Karpas-422 (cell line): Measurements from ENCODE around the gene PRKN. TPM values are rescaled to one million over a fixed set of nuclear protein-coding genes. Genes with fewer than 3 reads are reported as not detected.

ENCODE experiments used
- DNase-seq: peaks from one replicate; pipeline ENCODE4 v3.0.0-alpha.2; 2015
- H2AFZ ChIP-seq: fragments of 200-600 bp; sonication (generic); 2 replicates; pipeline ENCODE4 v1.6.1; 2014; ENCODE audit warnings: antibody characterized with exemption, low read length, mixed read lengths
- H3K27ac ChIP-seq: fragments of 200-600 bp; sonication (generic); 2 replicates; pipeline ENCODE4 v1.5.1; 2014; ENCODE audit warnings: mild to moderate bottlenecking, low read length, moderate library complexity
- H3K27me3 ChIP-seq: fragments of 200-600 bp; sonication (generic); 2 replicates; pipeline ENCODE4 v1.6.1; 2014; ENCODE audit warnings: low read length, mixed read lengths
- H3K36me3 ChIP-seq: fragments of 200-600 bp; sonication (generic); 2 replicates; pipeline ENCODE4 v1.6.1; 2014; ENCODE audit warnings: low read length, mixed read lengths; ENCODE audit not compliant: insufficient read depth
- H3K4me1 ChIP-seq: fragments of 200-600 bp; sonication (generic); 2 replicates; pipeline ENCODE4 v1.6.1; 2014; ENCODE audit warnings: mild to moderate bottlenecking, low read length, mixed read lengths
- H3K4me2 ChIP-seq: fragments of 200-600 bp; sonication (generic); 2 replicates; pipeline ENCODE4 v1.6.1; 2014; ENCODE audit warnings: low read length, low read depth, mild to moderate bottlenecking; ENCODE audit not compliant: poor library complexity, severe bottlenecking
- H3K4me3 ChIP-seq: fragments of 200-600 bp; sonication (generic); 2 replicates; pipeline ENCODE4 v1.5.1; 2014; ENCODE audit warnings: mild to moderate bottlenecking, antibody characterized with exemption, low read length, mixed read lengths
- H3K79me2 ChIP-seq: fragments of 200-600 bp; sonication (generic); 2 replicates; pipeline ENCODE4 v1.6.1; 2014; ENCODE audit warnings: mild to moderate bottlenecking, low read length, mixed read lengths
- H3K9ac ChIP-seq: fragments of 200-600 bp; sonication (generic); 2 replicates; pipeline ENCODE4 v1.6.0; 2014; ENCODE audit warnings: low read length
- H3K9me2 ChIP-seq: fragments of 200-600 bp; sonication (generic), shearing (Covaris generic); replicated peaks from 2 replicates; pipeline ENCODE4 v1.6.0; 2014; ENCODE audit warnings: mild to moderate bottlenecking, low read length, moderate library complexity; ENCODE audit not compliant: insufficient read depth
- H3K9me3 ChIP-seq: fragments of 300-700, 200-600 bp; sonication (generic); 2 replicates; pipeline ENCODE4 v1.6.1; 2014; ENCODE audit warnings: low read length, mixed read lengths
- H4K20me1 ChIP-seq: fragments of 200-600 bp; sonication (generic); 2 replicates; pipeline ENCODE4 v1.6.1; 2014; ENCODE audit warnings: mild to moderate bottlenecking, antibody characterized with exemption, low read length, low read depth; ENCODE audit not compliant: insufficient read depth
- total RNA-seq: library from RNA; depleted of rRNA; stranded (reverse); fragments of >200 nt; shearing (Covaris generic); gene quantifications from 2 replicates; pipeline ENCODE4 v1.2.3, GENCODE V29; 2014; ENCODE audit warnings: low replicate concordance

PRKN gene
- total RNA-seq, 1 experiment from 2014 or later, result not detected

- Histone ChIP-seq H3K27me3 (no peaks in the 10 kb centered on the region), H3K36me3 (no peaks in the 10 kb centered on the region), H3K79me2 (no peaks in the 10 kb centered on the region), H3K9me3 (peaks cover 6% of the 10 kb centered on the region), H3K4me1 (no peaks in the 10 kb centered on the region), H2AFZ (no peak overlapping the region), H3K9ac (no peak overlapping the region), H3K4me3 (no peak overlapping the region), H3K27ac (no peak overlapping the region), H3K9me2 (no peaks in the 10 kb centered on the region), H3K4me2 (no peak overlapping the region), H4K20me1 (no peaks in the 10 kb centered on the region)
- no peak for DNase-seq
Observed at GRCh38 chr6:162750776-162751175, 23.2 kb upstream of the PRKN start.

GRCh38 chr6:162736961-162737360, 9.4 kb upstream of the PRKN start:
- Histone ChIP-seq H3K4me3 (no peak overlapping the region), H3K9me2 (no peaks in the 10 kb centered on the region; the same call in 1 of the 2 replicates), H3K79me2 (no peaks in the 10 kb centered on the region), H4K20me1 (no peaks in the 10 kb centered on the region), H3K9ac (no peak overlapping the region), H2AFZ (no peak overlapping the region), H3K27me3 (no peaks in the 10 kb centered on the region), H3K4me1 (no peaks in the 10 kb centered on the region), H3K9me3 (peaks cover 10% of the 10 kb centered on the region; the same call in 1 of the 2 replicates), H3K4me2 (no peak overlapping the region), H3K27ac (no peak overlapping the region), H3K36me3 (no peaks in the 10 kb centered on the region)
- no peak for DNase-seq

DNA sequence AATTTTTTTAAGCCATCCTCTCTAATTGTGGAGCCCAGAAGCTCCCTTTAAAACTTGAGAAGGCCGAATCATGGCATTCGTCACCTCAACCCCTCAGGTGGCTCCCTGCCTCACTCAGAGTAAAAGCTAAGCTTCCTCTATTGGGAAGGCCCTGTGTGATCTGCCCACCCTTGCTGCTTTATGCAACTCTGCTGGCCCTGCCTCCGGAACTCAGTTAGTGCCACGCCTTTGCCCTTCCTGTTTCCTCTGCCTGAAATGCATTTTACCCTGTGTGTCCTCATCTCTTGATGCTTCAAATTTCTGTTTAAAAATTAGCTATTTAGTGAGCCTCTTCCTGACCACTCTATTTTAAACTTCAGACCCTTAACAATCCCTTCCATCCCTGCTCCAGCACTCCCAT, 5.9 kb upstream of the PRKN start:
- DNase-seq, result no peak
- H3K27ac ChIP-seq, result no peak overlapping the region
- H3K9me2 ChIP-seq, result no peaks in the 10 kb centered on the region; the same call in 1 of the 2 replicates
- no peak overlapping the region for H2AFZ ChIP-seq
- no peaks in the 10 kb centered on the region for H3K36me3 ChIP-seq
- H3K27me3 ChIP-seq, result no peaks in the 10 kb centered on the region
- H3K9ac ChIP-seq, result no peak overlapping the region
- H4K20me1 ChIP-seq, result no peaks in the 10 kb centered on the region
- no peaks in the 10 kb centered on the region for H3K4me1 ChIP-seq
- no peak overlapping the region for H3K4me3 ChIP-seq
- peaks cover 18% of the 10 kb centered on the region; the same call in 1 of the 2 replicates for H3K9me3 ChIP-seq
- H3K4me2 ChIP-seq, result no peak overlapping the region
- no peaks in the 10 kb centered on the region for H3K79me2 ChIP-seq

- Histone ChIP-seq H3K9me3 (peaks cover 10% of the 10 kb centered on the region; the same call in 1 of the 2 replicates), H3K36me3 (no peaks in the 10 kb centered on the region), H3K79me2 (no peaks in the 10 kb centered on the region), H3K4me3 (no peak overlapping the region), H3K27me3 (no peaks in the 10 kb centered on the region), H3K27ac (no peak overlapping the region), H3K4me1 (no peaks in the 10 kb centered on the region), H3K4me2 (no peak overlapping the region), H2AFZ (no peak overlapping the region), H4K20me1 (no peaks in the 10 kb centered on the region), H3K9ac (no peak overlapping the region), H3K9me2 (no peaks in the 10 kb centered on the region; the same call in 1 of the 2 replicates)
- DNase-seq, result no peak
Observed at GRCh38 chr6:162730502-162730901, 2.9 kb upstream of the PRKN start.

- no peak overlapping the region for H3K9ac ChIP-seq
- H3K4me2 ChIP-seq, result no peak overlapping the region
- H3K27ac ChIP-seq, result no peak overlapping the region
- no peaks in the 10 kb centered on the region for H3K27me3 ChIP-seq
- H3K9me2 ChIP-seq, result no peaks in the 10 kb centered on the region
- no peaks in the 10 kb centered on the region for H4K20me1 ChIP-seq
- no peak overlapping the region for H3K4me3 ChIP-seq
- no peaks in the 10 kb centered on the region for H3K36me3 ChIP-seq
- DNase-seq, result no peak
- H3K79me2 ChIP-seq, result no peaks in the 10 kb centered on the region
- no peaks in the 10 kb centered on the region for H3K4me1 ChIP-seq
- no peak overlapping the region for H2AFZ ChIP-seq
- H3K9me3 ChIP-seq, result peaks cover 8% of the 10 kb centered on the region; the same call in 1 of the 2 replicates
Observed at GRCh38 chr6:162728706-162729105, 1.1 kb upstream of the PRKN start.

- Histone ChIP-seq H2AFZ (no peak overlapping the region), H3K4me3 (no peak overlapping the region), H3K9ac (no peak overlapping the region)
Observed at GRCh38 chr6:162728197-162728596, 631 bp upstream of the PRKN start.

DNA sequence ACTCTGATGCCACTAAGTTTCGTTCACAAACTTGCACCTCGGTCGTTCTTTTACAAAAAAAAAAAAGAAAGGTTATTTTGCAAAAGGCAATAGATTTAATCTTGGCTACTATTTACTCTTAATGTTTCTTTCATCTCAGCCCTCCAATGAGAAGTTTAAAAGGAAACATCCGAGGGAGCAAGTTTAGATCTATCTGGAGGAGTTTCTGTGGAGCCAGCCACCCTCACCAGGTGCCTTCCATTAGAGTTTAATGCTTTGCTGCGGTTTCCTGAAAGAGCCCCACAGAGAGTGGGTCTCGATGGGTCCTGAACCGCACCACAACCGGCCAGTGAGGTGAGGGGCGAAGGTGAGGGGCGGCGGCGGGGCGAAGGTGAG, 632 bp downstream of the PRKN start:
- Histone ChIP-seq H3K36me3 (no peaks in the 10 kb centered on the region), H3K27ac (no peak overlapping the region), H3K9me3 (peaks cover 11% of the 10 kb centered on the region; the same call in 1 of the 2 replicates), H2AFZ (no peak overlapping the region), H3K27me3 (no peaks in the 10 kb centered on the region), H3K4me2 (peak overlapping the region; percentile 58), H3K9me2 (no peaks in the 10 kb centered on the region), H3K79me2 (no peaks in the 10 kb centered on the region), H3K4me3 (peak overlapping the region; percentile 63; the same call in 1 of the 2 replicates), H4K20me1 (no peaks in the 10 kb centered on the region), H3K9ac (no peak overlapping the region), H3K4me1 (no peaks in the 10 kb centered on the region)
- no peak for DNase-seq

More at GRCh38 chr6:162728197-162728596, 631 bp upstream of the PRKN start:
- DNase-seq, result no peak
- no peaks in the 10 kb centered on the region for H3K4me1 ChIP-seq
- H3K27ac ChIP-seq, result no peak overlapping the region
- H4K20me1 ChIP-seq, result no peaks in the 10 kb centered on the region
- no peaks in the 10 kb centered on the region for H3K36me3 ChIP-seq
- no peaks in the 10 kb centered on the region for H3K9me2 ChIP-seq
- no peaks in the 10 kb centered on the region for H3K27me3 ChIP-seq
- H3K9me3 ChIP-seq, result peaks cover 10% of the 10 kb centered on the region; the same call in 1 of the 2 replicates
- H3K79me2 ChIP-seq, result no peaks in the 10 kb centered on the region
- no peak overlapping the region for H3K4me2 ChIP-seq

DNA sequence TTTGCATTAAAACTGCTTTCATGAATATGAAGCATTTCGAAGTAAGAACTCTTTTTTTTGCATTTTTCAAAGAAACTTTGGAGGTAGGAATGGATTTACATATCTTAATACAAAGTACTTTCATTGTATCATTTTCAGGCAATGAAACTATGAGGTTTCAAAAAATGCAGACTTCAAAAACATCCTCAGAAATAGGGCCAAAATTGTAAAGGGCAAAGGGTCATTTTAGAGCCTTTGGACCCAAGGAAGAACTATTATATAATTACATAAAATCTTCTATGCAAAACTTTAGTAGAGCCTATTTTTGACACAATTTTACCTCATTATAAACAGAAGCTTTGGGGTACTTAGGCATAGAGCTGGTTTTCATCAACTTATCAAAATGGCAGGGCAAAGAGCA, 4.9 kb downstream of the PRKN start:
- Histone ChIP-seq H3K27ac (no peak overlapping the region), H3K4me2 (no peak overlapping the region), H3K9ac (no peak overlapping the region), H3K4me3 (no peak overlapping the region), H3K36me3 (no peaks in the 10 kb centered on the region), H2AFZ (no peak overlapping the region), H3K27me3 (no peaks in the 10 kb centered on the region), H3K4me1 (no peaks in the 10 kb centered on the region), H4K20me1 (no peaks in the 10 kb centered on the region), H3K9me2 (no peaks in the 10 kb centered on the region), H3K79me2 (no peaks in the 10 kb centered on the region), H3K9me3 (peaks cover 6% of the 10 kb centered on the region; the same call in 1 of the 2 replicates)
- no peak for DNase-seq
